Stimulated activated CD8-positive, alpha-beta memory T cell treated with anti-CD3 and anti-CD28 coated beads, Interleukin-15, amount 100 ng/mL, for 4 hours (primary cell): ENCODE results near the gene PLCL1.
A peak's percentile ranks its signal among the peaks of the same experiment; 100 is the strongest.

Experiments
- DNase-seq, 2 donors: peaks; one replicate each; pipeline ENCODE4 v3.0.0-alpha.2; 2020; ENCODE audit warnings: low read depth in 2 of 2

PLCL1 gene

DNA sequence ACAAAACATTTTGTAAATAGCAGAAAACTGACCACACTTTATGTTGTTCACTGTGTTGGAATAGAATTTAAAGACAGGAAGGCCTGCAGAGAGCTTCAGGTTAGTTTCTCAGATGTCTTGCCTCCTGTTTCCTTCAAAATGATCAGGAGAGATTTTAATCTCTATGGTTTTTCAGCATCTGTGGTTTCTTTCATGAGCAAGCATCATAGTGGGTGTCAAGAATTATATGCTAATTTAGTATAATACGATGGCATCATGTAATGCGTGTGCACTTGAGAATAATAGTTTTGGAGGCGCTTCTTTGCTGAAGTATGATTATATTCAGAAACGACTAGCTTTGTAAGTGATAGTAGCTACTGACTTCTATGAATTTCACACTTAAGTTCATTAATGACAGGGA lies 149.9 kb downstream of the PLCL1 start:
- no peak for DNase-seq

DNA sequence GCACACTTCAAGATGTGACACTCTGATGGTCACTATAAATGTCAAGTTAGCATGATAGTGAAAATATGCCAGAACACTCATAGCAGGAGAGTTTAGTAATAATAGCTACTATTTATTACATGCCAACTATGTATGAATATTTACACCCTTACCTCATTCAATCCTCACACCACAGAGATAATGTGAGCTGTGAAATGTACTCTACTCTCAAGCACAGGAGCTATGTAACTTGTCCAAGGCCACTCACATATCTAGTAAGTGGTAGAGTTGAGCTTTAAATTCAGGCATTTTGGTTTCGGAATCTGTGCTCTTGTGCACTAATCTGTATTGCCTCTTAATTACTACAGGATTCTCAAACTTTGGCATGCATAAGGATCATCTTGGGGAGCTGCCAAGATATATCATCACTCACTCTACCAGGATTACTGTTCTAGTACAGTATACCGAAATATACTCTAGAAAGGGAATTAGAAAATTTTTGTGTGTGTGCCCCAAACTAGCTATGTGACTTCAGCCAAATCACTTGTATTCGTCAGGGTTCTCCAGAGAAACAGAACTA lies 154.3 kb downstream of the PLCL1 start:
- no peak for DNase-seq

DNA sequence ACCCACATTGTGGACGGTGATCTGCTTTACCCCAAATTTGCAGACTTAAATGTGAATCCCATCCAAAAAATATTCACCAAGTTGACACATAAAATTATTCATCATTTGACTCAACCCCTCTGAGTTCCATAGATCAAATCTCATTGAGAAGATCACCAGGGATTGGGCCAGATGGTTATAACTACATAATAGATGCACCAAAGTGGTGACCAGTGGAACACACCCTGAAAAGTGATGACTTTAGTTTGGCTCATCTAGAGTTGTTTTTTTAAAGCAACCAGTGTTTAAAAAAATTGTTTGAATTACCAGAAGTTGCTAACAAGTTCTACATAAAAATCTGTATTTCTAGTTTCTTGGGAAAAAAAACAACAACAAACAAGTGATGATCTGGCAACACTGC lies 155.0 kb downstream of the PLCL1 start:
- no peak for DNase-seq

DNA sequence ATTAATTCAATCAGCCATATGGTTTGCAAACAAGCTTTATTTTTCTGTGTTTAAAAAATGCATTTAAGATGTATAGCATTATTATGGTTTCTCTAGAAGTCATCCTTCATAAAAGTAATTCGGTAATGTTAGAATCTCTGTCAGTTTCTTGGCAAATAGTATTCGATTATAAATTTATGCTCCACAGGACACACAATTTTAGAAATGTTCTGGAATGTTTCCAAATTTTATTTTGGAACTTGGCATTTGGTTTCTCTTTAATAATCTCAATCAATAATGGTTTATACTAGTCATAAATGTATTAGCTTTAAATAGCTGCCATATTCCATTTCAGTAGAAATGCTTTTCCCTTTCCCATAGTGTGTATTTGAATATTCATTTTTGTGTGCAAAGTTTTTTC lies 156.4 kb downstream of the PLCL1 start:
- DNase-seq, result no peak

DNA sequence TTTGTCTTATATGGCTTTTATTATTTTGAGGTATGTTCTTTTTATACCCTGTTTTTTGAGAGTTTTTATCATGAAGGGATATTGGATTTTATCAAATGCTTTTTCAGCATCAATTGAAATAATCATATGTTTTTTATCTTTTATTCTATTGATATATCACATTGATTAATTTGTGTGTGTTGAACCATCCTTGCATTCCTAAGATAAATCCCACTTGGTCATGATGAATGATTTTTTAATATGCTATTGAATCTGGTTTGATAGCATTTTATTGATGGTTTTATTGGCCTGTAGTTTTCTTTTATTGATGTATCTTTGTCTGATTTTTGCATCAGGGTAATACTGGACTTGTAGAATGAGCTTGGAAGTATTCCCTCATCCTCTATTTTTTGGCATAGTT lies 160.3 kb downstream of the PLCL1 start:
- no peak for DNase-seq

DNA sequence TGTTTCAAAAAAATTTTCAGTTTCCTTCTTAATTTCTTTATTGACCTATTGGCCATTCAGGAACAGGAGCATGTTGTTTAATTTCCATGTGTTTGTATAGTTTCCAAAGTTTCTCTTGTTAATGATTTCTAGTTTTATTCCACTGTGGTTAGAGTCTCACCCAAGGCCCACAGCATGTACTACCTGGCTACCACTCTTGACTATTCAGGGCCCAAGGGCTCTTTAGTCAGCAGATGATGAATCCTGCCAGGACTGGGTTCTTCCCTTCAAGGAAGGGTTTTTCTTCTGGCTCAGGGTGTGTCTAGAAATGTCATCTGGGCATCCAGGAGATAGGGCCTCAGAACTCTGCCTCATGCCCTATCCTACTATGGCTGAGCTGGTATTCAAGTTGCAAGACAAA lies 161.4 kb downstream of the PLCL1 start:
- DNase-seq, result no peak

DNA sequence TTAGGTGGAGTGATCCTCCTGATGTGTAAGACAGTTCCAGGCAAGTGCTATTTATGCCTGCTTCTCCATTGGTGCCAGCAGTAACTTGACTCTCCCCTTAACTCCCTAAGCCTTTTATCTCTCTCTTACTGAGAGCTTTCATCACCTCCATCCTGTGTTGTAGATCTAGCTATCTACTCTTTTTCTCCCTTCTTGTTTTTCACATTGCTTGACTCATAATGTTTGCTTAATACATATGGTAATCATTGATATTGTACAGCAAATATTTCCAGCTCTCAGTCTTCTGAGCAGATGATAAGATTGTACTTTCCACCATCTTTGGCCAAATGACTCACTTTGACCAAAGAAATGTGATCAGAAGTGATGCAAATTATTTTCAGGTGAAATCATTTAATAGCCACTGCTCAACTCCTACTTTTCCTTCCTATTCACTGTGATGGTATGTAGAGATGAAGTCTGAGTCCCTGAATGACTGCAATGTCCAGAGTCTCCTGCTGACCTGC lies 165.0 kb downstream of the PLCL1 start:
- DNase-seq, result no peak

DNA sequence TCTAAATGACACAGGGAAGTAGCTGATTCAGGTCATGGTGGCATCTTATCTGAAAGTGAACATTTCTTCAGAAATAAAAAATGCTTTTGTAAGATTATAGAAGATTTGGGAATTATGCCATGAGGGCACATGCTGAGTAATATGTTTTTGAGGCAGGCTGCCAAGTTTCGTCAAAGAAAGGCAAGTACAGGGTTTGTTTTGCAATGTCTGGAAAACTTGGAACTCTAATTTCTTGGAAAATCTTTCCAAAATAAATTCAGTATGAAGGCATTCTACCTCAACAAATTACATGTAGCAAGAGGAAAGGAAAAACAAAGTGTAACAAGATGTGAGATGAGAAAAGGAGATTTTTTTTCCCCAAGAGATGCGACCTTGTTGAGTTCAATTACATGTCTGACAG lies 167.7 kb downstream of the PLCL1 start:
- DNase-seq, result no peak

DNA sequence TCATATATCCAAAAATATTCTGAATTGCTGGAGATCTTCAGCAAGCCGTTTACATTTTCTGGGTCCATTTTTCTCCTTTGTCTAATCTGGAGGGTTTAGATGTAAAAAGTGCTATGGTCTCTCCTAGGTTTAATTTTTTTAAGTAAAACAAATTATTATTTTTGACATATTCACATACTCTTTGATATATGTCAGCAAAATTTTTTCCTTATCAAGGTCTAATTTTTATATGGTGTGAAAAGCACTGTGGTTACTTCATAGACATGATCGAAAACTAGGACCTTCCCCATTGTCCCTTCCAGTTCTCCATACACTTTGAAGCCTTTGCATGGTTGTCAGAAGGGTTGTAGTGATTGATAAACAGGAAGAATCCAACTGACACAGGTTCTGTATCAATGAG lies 168.2 kb downstream of the PLCL1 start:
- DNase-seq, result no peak

DNA sequence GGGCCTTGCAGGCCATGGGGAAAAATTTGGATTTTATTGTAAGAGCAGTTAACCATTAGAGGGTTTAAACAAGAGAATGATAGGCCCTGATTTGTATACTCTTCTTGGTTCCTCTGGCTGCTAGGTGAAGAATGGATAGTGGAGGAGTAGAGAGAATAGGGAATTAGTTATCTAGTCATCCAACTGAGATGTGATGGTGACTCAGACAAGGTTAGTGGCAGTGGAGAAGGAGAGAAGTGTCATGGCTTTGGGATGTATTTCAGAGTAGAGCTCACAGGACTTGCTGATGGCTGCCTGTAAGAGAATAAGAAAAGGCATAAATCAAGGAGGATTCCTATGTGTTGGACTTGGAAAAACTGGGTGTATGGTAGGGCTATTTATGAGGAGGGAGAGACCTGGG lies 169.4 kb downstream of the PLCL1 start:
- no peak for DNase-seq

DNA sequence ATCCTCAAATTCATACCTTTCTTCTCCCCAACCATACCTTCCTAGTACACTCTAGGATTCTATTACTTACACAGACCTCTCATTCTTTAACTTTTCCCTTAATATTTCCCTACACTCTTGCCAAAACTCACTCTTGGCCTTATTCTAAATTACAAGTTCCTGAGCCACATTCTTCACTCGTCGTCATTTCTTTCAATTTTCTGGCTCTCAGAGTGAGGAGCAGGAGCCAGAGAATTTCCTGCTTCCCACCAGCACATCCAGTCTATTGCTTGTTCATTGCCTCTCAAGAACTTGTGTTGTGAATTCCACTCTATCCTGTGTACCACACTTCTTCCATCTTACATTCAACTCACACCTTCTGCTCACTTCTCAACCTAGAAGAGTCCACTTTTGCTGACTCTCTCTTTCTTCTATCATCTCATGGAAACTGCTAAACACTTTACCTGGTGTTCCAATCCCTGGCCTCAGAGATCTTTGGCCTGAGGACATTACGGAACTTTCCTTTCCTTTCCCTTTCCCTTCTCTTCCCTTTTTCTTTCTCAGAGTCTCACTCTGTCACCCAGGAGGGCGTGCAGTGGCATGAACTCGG lies 171.6 kb downstream of the PLCL1 start:
- DNase-seq, result no peak

DNA sequence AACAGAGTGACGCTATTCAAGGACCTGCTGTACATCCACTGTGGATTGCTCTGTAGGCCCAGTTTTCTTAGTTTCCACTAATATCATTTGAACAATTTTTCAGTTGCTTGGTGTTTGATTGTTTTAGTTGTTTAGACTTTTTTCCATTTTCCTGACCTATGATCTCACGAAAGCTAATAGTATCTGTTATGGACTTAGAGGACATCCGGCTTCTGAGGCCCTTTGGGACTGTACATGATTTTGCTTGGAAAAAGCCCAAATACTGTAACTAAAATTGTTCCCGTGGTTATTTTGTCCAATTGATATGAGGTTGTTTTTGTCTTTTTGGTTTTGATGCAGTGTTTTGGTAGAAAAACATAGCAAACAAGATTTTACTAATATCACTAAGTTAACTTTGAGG lies 174.6 kb downstream of the PLCL1 start:
- DNase-seq, result no peak

DNA sequence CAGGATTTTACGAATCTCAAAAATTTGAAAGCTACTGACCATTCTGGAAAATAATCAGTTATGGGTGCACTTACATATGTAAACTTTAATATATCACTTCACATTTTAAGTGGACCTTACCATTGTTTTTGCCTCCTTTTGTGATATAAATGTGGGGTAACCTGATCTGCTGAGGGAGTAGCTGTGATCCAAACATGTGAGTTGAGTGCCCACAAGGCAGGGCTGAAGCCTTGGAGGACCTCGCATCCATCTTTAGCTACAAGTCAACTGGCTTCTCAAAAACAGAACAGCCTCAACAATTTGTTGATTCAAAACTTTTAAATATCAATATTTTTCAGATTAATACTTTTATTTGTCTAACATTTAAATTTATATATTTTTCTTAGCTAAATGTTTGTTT lies 178.2 kb downstream of the PLCL1 start:
- no peak for DNase-seq

DNA sequence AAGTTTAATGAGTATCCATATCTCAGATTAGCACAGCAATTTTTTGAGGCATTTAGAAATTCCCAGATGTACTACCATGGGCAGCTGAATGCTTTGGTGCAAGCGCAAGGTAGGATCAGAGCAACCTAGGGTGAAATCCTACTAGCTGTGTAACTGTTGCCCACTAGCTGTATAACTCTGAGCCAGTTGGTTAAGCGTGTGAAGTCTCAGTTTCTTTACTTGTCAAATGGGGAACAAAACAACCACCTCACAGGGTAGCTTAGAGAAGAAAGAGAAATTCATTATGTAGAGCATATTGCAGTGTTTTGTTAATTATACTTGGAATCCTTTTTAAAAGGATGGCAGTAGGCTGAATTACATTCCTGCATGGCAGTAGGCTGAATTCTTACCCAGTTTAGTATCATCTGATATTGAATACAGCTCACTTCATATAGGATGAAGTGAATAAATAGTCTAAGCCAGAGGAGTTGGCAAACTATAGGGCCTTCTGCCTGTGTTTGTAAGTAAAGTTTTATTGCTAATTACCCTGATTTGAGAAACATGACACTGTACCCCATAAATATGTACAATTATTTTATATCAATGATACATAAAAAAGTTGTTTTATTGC lies 180.7 kb downstream of the PLCL1 start:
- DNase-seq, result no peak

DNA sequence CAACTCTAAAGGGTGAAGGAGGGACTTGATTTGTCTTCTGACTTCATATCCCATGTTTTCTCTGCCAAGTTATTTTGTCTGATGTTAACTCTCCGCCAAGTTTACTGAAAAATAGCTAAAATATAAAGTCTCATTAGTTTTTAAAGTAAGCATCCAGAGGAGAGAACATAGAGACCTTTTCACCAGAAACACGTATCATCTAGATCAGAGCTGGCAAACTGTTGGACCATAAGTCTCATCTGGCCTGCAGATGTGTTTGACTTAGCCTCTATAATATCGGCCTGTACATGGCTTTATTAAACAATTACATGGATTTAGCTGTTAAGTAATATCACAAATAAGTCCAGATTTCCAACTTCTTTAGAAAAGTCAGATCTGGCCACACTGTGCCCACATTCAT lies 182.6 kb downstream of the PLCL1 start:
- no peak for DNase-seq

DNA sequence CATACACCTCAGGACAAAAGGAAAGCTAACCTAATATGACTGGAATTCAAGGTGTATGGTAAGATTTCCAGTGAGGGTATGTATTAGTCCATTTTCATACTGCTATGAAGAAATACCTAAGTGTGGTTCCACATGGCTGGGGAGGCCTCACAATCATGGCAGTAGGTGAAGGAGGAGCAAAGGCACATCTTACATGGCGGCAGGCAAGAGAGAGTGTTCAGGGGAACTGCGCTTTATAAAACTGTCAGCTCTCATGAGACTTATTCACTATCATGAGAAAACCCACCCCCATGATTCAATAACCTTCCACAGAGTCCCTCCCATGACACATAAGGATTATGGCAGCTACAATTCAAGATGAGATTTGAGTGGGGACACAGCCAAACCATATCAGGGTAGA lies 186.0 kb downstream of the PLCL1 start:
- DNase-seq, result no peak

DNA sequence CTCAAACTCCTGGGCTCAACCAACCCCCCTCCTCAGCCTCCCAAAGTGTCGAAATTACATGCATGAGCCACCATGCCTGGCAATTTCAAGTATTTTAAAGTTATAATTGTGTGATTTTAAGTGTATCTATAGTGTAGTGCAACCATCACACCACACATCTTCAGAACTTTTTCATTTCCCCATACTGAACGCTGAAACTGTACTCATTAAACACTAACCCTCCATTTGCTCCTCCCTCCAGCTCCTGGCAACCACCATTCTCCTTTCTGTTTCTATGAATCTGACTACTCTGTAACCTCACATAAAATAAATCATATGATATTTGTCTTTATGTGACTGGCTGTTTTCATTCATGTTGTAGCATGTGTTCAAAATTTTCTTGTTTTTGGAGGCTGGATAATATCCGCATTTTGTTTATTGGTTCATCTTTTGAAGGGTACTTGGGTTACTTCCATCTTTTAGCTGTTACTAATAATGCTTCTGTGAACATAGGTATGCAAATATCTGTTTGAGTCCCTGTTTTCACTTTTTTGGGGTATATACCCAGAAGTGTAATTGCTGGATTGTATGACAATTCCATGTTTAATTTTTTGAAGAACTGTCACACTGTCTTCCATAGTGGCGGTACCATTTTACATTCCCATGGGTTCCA lies 188.2 kb downstream of the PLCL1 start:
- DNase-seq, result no peak

DNA sequence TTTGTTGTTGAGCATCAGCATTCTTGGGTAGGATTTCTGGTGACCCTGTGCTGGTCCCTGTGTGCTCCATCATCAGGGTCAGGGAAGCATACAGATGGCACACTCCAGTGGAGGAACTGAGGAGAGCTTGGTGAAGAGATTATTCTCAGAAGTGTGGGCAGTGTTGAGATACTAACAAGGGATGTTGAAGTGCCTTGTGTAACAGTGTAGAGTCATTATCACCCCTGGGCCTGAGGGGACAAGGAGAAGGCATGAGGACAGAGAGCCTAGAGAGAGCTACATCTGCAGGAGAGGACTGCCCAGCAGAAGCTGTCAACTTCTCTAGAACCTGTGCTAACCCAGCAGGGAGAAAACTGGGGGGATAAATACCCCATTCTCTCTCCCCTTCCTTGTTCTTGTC lies 189.0 kb downstream of the PLCL1 start:
- no peak for DNase-seq

DNA sequence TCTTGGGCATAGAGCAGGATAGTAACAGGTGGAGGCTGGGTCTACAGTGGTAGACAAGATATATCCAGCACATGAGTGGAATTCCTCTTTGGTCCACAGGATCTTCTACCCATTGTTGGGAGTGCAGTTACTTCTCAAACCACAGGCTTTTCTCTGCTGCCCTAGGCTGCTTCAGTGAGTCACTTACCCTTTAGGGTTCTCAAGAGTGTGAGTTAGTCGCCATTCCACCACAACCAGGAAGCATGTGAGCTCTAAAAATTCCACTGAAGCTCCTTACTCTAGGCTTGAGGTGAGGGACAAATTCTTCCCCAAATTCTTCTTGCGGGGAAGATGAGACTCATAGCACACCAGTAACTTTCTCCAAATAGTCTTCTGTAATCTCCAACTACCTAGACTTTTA lies 189.4 kb downstream of the PLCL1 start:
- no peak for DNase-seq

DNA sequence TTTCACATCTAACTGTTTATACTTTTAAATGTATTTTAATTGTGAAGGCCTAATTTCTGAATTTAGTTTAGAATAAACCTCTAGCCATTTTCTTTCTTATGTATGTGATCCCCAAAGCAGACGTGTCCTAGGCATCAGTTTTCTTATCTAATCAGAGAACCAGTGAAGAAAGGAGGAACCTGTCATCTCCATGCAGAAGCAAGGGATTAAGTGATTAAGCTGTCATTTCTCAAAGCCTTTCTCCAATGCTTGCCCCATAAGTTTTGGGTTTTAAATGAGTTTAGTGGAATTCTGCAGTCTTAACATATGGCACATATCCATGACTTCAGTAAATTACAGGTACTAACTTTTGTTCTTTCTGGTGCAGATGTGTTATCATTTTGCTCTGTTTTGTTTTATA lies 190.4 kb downstream of the PLCL1 start:
- DNase-seq, result no peak

DNA sequence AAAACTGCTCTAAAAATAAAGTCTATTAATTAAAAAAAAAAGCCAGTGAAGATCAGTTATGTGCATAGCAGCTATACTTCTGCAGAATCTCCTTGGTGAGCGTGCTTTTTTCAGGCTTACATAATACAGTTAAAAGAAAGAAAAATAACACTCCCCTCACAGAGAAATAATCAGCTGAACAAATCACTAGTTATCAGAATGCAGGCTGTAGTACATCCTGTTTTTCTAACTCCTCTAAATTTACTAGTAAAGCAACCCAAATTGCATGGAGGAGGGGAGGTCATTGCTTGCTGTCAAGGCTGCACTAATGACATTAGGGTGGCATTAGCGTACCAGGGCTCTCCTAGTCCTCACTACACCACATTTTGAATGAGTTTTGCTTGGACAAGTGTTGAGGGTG lies 192.2 kb downstream of the PLCL1 start:
- no peak for DNase-seq

DNA sequence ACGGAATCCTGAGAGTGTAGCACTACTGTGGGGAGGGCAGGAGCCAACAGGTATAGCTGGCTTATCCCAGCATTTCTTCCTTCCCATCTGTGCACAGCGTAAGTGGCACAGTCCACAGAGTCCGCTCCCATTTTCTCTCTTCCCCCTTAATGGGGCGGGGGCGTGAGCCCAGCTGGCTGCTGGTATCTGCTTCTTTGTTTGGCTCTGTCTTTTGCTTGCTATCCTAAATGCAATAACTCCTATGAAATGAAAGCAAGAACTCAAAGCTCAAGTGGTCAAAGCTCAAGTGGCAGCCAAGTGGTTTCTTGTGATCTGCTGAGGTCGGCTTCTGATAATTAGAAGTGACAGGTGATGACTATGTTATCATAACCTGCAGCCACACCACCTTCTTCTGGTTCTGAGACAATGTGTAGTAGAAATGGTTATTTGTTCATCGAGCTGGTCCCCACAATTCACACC lies 192.7 kb downstream of the PLCL1 start:
- DNase-seq, result no peak

DNA sequence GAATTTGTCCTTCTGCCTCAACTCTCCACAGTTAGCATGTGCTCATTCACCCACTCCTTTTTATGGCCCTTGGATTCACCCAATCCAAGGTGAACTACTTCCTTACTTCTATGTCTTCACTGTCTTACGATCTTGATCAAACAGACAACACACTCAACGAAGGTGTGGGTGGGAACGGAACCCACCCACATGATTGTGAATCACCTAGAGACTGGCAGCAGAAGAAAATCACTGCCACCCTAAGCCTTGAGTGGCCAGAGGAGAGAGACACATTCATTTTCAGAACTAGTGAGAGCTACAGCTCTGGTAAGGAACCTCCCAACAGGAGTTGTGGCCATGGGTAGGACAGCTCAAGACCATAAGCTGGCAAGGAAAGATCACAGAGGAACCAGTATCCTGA lies 194.3 kb downstream of the PLCL1 start:
- peak in 1 of 2 donors; percentile 10 for DNase-seq
